ENCODE measurements around the gene F11R.

DNA sequence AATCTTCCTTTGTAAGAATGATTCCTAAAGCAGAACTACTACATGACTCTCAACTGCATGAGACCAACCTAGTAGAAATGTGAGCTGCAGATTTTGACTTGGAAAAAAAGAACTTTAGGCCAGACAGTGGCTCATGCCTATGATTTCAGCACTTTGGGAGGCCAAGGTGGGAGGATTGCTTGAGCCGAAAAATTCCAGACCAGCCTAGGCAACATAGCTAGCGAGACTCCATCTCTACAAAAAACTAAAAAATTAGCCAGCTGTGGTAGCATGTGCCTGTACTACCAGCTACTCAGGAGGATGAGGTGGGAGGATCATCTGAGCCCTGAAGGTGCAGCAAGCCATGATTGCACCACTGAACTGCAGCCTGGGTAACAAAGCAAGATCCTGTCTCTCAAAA, 41.7 kb downstream of the F11R start:
- TF ChIP-seq, protein P1, sequence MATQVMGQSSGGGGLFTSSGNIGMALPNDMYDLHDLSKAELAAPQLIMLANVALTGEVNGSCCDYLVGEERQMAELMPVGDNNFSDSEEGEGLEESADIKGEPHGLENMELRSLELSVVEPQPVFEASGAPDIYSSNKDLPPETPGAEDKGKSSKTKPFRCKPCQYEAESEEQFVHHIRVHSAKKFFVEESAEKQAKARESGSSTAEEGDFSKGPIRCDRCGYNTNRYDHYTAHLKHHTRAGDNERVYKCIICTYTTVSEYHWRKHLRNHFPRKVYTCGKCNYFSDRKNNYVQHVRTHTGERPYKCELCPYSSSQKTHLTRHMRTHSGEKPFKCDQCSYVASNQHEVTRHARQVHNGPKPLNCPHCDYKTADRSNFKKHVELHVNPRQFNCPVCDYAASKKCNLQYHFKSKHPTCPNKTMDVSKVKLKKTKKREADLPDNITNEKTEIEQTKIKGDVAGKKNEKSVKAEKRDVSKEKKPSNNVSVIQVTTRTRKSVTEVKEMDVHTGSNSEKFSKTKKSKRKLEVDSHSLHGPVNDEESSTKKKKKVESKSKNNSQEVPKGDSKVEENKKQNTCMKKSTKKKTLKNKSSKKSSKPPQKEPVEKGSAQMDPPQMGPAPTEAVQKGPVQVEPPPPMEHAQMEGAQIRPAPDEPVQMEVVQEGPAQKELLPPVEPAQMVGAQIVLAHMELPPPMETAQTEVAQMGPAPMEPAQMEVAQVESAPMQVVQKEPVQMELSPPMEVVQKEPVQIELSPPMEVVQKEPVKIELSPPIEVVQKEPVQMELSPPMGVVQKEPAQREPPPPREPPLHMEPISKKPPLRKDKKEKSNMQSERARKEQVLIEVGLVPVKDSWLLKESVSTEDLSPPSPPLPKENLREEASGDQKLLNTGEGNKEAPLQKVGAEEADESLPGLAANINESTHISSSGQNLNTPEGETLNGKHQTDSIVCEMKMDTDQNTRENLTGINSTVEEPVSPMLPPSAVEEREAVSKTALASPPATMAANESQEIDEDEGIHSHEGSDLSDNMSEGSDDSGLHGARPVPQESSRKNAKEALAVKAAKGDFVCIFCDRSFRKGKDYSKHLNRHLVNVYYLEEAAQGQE (IDR thresholded peaks at IDR 0.05; ENCODE audit: insufficient read depth in 1 of 2, low read depth in 2 of 2, low read length in 2 of 2) = no peak
- TF ChIP-seq TAF1 (IDR thresholded peaks at IDR 0.05; ENCODE audit: borderline replicate concordance, insufficient read depth, low read length) (no peak), POLR2AphosphoS5 (IDR thresholded peaks at IDR 0.05; ENCODE audit: low read depth, low read length) (no peak), SIN3A (IDR thresholded peaks at IDR 0.05; ENCODE audit: borderline replicate concordance, insufficient read depth, low read length) (no peak)

All from PFSK-1 (cell line).